GM23338 (cell line): ENCODE results near the gene OR10K2.

ENCODE experiments used
- CREB1 ChIP-seq: fragments of 250-450 bp; sonication (Bioruptor Pico); IDR thresholded peaks from 2 replicates; pipeline ENCODE4 v1.5.0; 2020; ENCODE audit warnings: low read depth, mild to moderate bottlenecking, moderate library complexity
- EZH2 ChIP-seq: fragments of 200-600 bp; sonication (generic); IDR thresholded peaks from one replicate; pipeline ENCODE4 v1.8.0; 2017; ENCODE audit warnings: antibody characterized with exemption, mild to moderate bottlenecking, low read depth; ENCODE audit not compliant: unreplicated experiment
- EZH2phosphoT487 ChIP-seq: fragments of 200-600 bp; sonication (generic); IDR thresholded peaks from one replicate; pipeline ENCODE4 v1.8.1; 2018; ENCODE audit warnings: antibody characterized with exemption; ENCODE audit not compliant: unreplicated experiment
- JUNB ChIP-seq: IDR thresholded peaks from one replicate; pipeline ENCODE4 v1.6.1; 2016; ENCODE audit warnings: antibody characterized with exemption; ENCODE audit not compliant: unreplicated experiment
- NANOG ChIP-seq: IDR thresholded peaks from 2 replicates; pipeline ENCODE4 v1.6.1; 2016; ENCODE audit warnings: antibody characterized with exemption, borderline replicate concordance
- POLR2AphosphoS5 ChIP-seq: IDR thresholded peaks from 2 replicates; pipeline ENCODE4 v1.6.1; 2016; ENCODE audit warnings: antibody characterized with exemption, low read depth
- STAT1 ChIP-seq: IDR thresholded peaks from one replicate; pipeline ENCODE4 v1.6.1; 2016; ENCODE audit warnings: antibody characterized with exemption; ENCODE audit not compliant: unreplicated experiment
- ZNF114 ChIP-seq: fragments of 250-450 bp; sonication (Bioruptor Pico); IDR thresholded peaks from 2 replicates; pipeline ENCODE4 v1.5.0; 2020; ENCODE audit warnings: mild to moderate bottlenecking, moderate library complexity
- TF ChIP-seq, protein P1 (sequence below), 2 experiments: fragments of 200-600 bp in 1 of 2; sonication (generic) in 1 of 2; conservative IDR thresholded peaks; 2 replicates each; pipeline versions ENCODE4 v1.5.1 to v1.6.1; 2016 to 2017; ENCODE audit warnings: antibody characterized with exemption in 2 of 2, low read depth in 2 of 2, mild to moderate bottlenecking in 2 of 2, moderate library complexity in 1 of 2
- TF ChIP-seq, protein P2 (sequence below): IDR thresholded peaks from one replicate; pipeline ENCODE4 v1.6.1; 2018; ENCODE audit warnings: antibody characterized with exemption; ENCODE audit not compliant: unreplicated experiment
- TF ChIP-seq, protein P3 (sequence below): fragments of 250-450 bp; sonication (Bioruptor Pico); IDR thresholded peaks from 2 replicates; pipeline ENCODE4 v1.5.0; 2020; ENCODE audit warnings: mild to moderate bottlenecking, moderate library complexity
- TF ChIP-seq, protein P4 (sequence below): IDR thresholded peaks from 2 replicates; pipeline ENCODE4 v1.6.1; 2016; ENCODE audit warnings: antibody characterized with exemption

DNA sequence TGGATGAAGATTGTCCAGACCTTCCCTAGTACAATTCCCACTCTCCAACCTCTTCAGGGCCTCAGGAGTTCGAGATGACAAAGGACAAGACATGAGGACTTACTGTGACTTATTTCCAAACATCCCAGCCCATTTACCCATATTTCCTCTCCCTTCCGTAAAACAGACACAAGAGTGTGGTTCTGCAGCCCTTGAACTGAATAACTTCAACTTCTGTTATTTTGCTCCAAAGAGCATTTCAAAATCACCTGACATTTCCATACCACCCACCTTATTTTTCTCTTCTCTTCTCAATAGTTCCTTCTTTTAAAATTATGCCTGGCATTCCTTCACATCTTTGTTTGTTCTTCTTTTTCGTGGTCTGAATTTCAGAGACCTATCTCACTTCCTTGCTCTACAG is 8.7 kb upstream of the OR10K2 start:
- TF ChIP-seq, protein P1, sequence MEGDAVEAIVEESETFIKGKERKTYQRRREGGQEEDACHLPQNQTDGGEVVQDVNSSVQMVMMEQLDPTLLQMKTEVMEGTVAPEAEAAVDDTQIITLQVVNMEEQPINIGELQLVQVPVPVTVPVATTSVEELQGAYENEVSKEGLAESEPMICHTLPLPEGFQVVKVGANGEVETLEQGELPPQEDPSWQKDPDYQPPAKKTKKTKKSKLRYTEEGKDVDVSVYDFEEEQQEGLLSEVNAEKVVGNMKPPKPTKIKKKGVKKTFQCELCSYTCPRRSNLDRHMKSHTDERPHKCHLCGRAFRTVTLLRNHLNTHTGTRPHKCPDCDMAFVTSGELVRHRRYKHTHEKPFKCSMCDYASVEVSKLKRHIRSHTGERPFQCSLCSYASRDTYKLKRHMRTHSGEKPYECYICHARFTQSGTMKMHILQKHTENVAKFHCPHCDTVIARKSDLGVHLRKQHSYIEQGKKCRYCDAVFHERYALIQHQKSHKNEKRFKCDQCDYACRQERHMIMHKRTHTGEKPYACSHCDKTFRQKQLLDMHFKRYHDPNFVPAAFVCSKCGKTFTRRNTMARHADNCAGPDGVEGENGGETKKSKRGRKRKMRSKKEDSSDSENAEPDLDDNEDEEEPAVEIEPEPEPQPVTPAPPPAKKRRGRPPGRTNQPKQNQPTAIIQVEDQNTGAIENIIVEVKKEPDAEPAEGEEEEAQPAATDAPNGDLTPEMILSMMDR (conservative IDR thresholded peaks at IDR 0.05; ENCODE audit: low read depth in 2 of 2): no peak
- TF ChIP-seq POLR2AphosphoS5 (no peak), JUNB (no peak), NANOG (no peak), EZH2 (no peak), EZH2phosphoT487 (no peak), CREB1 (no peak), ZNF114 (CRISPR knock-in tag) (no peak), STAT1 (no peak)
- TF ChIP-seq, protein P2, sequence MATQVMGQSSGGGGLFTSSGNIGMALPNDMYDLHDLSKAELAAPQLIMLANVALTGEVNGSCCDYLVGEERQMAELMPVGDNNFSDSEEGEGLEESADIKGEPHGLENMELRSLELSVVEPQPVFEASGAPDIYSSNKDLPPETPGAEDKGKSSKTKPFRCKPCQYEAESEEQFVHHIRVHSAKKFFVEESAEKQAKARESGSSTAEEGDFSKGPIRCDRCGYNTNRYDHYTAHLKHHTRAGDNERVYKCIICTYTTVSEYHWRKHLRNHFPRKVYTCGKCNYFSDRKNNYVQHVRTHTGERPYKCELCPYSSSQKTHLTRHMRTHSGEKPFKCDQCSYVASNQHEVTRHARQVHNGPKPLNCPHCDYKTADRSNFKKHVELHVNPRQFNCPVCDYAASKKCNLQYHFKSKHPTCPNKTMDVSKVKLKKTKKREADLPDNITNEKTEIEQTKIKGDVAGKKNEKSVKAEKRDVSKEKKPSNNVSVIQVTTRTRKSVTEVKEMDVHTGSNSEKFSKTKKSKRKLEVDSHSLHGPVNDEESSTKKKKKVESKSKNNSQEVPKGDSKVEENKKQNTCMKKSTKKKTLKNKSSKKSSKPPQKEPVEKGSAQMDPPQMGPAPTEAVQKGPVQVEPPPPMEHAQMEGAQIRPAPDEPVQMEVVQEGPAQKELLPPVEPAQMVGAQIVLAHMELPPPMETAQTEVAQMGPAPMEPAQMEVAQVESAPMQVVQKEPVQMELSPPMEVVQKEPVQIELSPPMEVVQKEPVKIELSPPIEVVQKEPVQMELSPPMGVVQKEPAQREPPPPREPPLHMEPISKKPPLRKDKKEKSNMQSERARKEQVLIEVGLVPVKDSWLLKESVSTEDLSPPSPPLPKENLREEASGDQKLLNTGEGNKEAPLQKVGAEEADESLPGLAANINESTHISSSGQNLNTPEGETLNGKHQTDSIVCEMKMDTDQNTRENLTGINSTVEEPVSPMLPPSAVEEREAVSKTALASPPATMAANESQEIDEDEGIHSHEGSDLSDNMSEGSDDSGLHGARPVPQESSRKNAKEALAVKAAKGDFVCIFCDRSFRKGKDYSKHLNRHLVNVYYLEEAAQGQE: no peak
- TF ChIP-seq, protein P3, sequence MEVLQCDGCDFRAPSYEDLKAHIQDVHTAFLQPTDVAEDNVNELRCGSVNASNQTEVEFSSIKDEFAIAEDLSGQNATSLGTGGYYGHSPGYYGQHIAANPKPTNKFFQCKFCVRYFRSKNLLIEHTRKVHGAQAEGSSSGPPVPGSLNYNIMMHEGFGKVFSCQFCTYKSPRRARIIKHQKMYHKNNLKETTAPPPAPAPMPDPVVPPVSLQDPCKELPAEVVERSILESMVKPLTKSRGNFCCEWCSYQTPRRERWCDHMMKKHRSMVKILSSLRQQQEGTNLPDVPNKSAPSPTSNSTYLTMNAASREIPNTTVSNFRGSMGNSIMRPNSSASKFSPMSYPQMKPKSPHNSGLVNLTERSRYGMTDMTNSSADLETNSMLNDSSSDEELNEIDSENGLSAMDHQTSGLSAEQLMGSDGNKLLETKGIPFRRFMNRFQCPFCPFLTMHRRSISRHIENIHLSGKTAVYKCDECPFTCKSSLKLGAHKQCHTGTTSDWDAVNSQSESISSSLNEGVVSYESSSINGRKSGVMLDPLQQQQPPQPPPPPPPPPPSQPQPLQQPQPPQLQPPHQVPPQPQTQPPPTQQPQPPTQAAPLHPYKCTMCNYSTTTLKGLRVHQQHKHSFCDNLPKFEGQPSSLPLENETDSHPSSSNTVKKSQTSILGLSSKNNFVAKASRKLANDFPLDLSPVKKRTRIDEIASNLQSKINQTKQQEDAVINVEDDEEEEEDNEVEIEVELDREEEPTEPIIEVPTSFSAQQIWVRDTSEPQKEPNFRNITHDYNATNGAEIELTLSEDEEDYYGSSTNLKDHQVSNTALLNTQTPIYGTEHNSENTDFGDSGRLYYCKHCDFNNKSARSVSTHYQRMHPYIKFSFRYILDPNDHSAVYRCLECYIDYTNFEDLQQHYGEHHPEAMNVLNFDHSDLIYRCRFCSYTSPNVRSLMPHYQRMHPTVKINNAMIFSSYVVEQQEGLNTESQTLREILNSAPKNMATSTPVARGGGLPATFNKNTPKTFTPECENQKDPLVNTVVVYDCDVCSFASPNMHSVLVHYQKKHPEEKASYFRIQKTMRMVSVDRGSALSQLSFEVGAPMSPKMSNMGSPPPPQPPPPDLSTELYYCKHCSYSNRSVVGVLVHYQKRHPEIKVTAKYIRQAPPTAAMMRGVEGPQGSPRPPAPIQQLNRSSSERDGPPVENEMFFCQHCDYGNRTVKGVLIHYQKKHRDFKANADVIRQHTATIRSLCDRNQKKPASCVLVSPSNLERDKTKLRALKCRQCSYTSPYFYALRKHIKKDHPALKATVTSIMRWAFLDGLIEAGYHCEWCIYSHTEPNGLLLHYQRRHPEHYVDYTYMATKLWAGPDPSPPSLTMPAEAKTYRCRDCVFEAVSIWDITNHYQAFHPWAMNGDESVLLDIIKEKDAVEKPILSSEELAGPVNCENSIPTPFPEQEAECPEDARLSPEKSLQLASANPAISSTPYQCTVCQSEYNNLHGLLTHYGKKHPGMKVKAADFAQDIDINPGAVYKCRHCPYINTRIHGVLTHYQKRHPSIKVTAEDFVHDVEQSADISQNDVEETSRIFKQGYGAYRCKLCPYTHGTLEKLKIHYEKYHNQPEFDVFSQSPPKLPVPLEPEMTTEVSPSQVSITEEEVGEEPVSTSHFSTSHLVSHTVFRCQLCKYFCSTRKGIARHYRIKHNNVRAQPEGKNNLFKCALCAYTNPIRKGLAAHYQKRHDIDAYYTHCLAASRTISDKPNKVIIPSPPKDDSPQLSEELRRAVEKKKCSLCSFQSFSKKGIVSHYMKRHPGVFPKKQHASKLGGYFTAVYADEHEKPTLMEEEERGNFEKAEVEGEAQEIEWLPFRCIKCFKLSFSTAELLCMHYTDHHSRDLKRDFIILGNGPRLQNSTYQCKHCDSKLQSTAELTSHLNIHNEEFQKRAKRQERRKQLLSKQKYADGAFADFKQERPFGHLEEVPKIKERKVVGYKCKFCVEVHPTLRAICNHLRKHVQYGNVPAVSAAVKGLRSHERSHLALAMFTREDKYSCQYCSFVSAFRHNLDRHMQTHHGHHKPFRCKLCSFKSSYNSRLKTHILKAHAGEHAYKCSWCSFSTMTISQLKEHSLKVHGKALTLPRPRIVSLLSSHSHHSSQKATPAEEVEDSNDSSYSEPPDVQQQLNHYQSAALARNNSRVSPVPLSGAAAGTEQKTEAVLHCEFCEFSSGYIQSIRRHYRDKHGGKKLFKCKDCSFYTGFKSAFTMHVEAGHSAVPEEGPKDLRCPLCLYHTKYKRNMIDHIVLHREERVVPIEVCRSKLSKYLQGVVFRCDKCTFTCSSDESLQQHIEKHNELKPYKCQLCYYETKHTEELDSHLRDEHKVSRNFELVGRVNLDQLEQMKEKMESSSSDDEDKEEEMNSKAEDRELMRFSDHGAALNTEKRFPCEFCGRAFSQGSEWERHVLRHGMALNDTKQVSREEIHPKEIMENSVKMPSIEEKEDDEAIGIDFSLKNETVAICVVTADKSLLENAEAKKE: no peak
- TF ChIP-seq, protein P4, sequence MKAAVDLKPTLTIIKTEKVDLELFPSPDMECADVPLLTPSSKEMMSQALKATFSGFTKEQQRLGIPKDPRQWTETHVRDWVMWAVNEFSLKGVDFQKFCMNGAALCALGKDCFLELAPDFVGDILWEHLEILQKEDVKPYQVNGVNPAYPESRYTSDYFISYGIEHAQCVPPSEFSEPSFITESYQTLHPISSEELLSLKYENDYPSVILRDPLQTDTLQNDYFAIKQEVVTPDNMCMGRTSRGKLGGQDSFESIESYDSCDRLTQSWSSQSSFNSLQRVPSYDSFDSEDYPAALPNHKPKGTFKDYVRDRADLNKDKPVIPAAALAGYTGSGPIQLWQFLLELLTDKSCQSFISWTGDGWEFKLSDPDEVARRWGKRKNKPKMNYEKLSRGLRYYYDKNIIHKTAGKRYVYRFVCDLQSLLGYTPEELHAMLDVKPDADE: no peak
